Fibroblast of the aortic adventitia (primary cell): ENCODE data around the gene LUM. TPM values are rescaled to one million over a fixed set of nuclear protein-coding genes. Genes with fewer than 3 reads are reported as not detected.
A peak's percentile ranks its signal among the peaks of the same experiment; 100 is the strongest.
"Not testable (repeated sequence)": the region's sequence is repeated elsewhere in the genome, so short reads cannot be mapped to it uniquely, and the experiment has no call there.

Source experiments
- DNase-seq: peaks from one replicate; pipeline ENCODE4 v3.0.0-alpha.2; 2010; ENCODE audit warnings: low read depth
- H3K4me3 ChIP-seq: 2 replicates; pipeline ENCODE4 v1.5.1; 2011; ENCODE audit warnings: low read depth, mild to moderate bottlenecking, control low read depth, low read length, moderate library complexity
- CTCF ChIP-seq: IDR thresholded peaks from 2 replicates; pipeline ENCODE4 v1.5.1; 2011; ENCODE audit warnings: mild to moderate bottlenecking, low read length, control low read depth, inconsistent platforms; ENCODE audit not compliant: insufficient read depth
- total RNA-seq: library from RNA; depleted of rRNA; stranded (reverse); fragments of >200 nt; gene quantifications from 2 replicates; pipeline ENCODE4 v1.2.3, GENCODE V29; 2012; ENCODE audit warnings: low replicate concordance

Gene LUM
- total RNA-seq, 1 donor: 582 TPM

DNA sequence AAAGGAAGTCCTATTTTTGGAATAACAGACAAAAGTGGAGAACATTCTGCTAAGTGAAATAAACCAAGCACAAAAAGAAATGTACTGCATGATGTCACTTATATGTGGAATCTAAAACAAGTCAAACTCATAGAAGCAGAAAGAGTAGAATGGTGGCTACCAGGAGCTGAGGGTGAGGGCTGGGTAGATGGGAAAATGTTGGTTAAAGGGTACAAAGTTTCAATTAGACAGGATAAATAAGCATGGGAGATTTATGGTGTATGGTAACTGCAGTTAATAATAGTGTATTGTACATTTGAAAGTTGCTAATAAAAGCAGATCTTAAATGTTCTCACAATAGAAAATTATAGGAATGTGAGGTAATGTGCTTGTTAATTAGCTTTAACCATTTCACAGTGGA lies 12.8 kb downstream of the LUM start:
- TF ChIP-seq CTCF: no peak
- no peak overlapping the region for H3K4me3 ChIP-seq
- DNase-seq: no peak

DNA sequence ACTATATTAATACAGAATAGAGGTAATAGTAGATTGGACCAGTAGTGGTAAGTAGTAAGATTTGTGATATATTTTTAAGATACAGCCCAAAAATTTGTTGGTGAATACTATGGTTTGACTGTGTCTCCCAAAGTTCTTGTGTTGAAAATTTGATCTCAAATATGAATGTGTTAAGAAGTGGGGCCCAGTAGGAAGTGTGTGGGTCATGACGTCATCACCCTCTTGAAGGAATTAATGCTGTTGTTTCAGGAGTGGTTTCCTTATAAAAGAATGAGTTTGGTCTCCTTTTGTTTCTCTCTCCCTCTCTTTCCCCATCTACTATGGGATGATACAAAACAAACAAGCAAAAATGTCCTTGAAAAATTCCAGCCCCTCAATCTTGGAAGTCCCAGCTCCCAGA lies 16.3 kb downstream of the LUM start:
- DNase-seq: no peak
- no peak for TF ChIP-seq CTCF
- no peak overlapping the region for H3K4me3 ChIP-seq

DNA sequence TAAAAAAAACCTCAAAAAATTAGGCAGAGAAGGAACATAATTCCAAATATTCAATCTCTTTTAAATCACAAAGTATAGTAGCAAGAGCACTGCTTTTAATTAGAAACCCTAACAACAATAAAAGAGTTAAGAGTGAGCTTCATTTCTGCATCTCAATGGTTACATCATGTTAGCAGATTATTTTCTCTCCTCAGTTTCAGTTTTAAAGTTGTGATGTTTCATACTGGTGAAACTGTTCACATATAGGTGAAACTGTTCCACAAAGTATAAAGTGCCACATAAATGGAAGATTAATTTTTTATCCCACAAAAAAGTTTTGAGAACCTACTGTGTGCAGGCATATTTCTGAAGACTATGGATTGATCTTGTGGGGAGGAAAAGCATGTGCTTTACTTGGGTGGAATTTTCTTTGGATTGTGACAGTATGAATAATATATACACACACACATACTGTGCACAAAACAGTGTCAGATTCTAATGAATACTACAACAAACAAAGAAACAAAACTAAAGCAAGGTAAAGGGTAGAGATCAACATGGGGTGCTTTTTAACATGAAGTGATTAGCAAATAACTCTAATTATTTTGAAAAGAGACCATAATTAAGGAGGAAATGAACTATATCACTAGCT lies 17.1 kb downstream of the LUM start:
- DNase-seq: peak; percentile 45
- H3K4me3 ChIP-seq: no peak overlapping the region
- no peak for TF ChIP-seq CTCF

- no peak for DNase-seq
- no peak overlapping the region for H3K4me3 ChIP-seq
- no peak for TF ChIP-seq CTCF
Observed at GRCh38 chr12:91093341-91093740, 18.0 kb downstream of the LUM start.

DNA sequence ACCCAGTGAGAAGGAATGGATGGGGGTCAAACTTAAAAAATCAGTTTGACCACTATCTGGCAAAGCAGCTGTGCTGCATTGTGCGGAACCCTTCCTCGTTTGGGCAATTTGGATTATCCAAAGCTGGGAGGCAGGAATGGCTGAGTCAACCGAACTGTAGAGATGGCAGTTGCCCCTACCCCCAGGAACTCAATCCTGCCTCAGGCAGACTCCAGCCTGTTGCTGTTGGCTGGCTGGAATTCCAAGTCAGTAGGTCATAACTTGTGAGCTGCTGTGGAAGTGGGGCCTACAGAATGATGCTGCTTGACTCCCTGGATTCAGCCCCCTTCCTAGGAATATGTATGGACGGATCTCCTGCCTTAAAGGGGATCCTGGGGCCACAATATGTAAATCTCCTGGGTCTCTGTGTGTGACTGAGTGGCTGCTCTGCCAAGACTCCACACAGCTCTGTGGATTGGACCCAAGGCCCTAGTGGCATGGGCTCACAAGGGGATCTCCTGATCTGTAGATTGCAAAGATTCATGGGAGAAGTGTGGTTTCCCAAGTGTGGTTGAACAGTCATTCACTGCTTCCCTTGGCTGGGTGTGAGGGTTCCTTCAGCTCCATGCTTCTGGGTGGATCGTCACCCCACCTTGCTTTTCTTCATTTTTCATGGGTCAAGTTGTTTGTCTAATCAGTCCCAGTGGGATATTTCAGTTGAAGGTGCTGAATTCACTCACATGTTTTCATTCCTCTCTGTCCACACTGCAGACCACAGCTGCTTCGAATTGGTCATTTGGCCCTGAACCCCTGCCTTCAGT lies 19.2 kb downstream of the LUM start:
- DNase-seq: no peak
- no peak for TF ChIP-seq CTCF
- H3K4me3 ChIP-seq: no peak overlapping the region

- DNase-seq, H3K4me3 ChIP-seq: not testable (repeated sequence)
Observed at GRCh38 chr12:91089953-91090352, 21.3 kb downstream of the LUM start.

- no peak for TF ChIP-seq CTCF
- no peak overlapping the region for H3K4me3 ChIP-seq
Observed at GRCh38 chr12:91080041-91080440, 31.3 kb downstream of the LUM start.

More at GRCh38 chr12:91080041-91080440, 31.3 kb downstream of the LUM start:
- DNase-seq: no peak
